GM21737 (cell line): Measurements from ENCODE around the gene RHOC.

Experiments
- ATAC-seq: cut with Tn5 transposase; IDR thresholded peaks from one replicate; pipeline ENCODE4 v1.9.1; 2021; ENCODE audit warnings: mild to moderate bottlenecking, moderate library complexity; ENCODE audit not compliant: unreplicated experiment

RHOC gene

DNA sequence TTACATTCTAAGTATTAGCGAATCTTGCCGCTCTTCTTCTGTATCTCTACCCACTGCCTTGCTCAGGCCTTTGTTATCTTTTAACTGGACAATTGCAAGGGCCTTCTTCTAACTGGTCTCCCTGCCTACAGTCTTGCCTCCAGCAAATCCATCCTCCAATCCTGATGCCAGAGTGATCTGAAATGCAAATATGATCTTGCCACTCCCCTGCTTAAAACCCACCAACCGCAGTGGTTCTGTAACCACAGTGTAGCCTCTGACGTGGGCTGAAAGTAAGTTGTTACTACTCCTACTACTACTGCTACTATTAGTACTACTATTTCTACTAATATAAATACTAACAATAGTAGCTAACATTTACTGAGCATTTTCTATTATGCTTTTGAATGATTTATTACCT, 20.1 kb downstream of the RHOC start:
- no peak for ATAC-seq

DNA sequence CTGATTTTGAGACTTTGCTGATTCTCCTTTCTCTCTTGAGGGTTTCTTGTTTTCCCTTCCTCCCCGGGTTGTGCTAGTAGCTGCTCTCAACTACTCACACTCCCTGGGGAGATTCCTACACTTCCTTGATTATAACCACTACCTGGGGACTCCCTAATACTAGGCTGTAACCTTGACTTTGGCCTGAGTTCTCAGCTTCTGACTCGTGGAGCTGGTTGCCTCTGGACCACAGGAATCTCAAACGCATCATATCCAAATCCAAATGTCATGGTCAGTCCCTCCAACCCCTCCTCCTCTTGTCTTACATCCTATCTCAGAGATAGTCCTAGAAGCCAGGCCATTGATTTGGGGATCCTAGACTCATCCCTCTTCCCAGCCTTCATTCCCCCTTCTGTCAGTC, 20.5 kb downstream of the RHOC start:
- ATAC-seq, result no peak

DNA sequence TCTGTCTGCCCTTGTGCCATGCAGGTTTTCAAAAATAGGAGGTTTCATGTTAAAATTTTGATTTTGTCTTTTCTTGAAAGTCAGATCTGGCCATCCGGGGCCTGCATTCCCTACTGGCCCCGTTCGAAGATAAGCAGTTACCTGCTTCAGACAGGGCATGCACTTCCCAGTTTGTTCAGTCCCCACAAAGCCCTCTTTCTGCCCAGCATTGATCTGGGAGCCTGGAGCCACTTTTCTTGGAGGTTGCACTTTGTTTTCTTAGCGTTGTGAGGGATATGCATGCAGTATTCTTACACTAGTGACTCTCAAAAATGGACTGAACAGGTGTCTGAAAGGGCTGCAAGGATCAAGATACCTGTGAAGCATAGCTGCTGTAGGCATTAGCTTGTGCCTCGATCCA, 21.0 kb downstream of the RHOC start:
- ATAC-seq, result no peak

DNA sequence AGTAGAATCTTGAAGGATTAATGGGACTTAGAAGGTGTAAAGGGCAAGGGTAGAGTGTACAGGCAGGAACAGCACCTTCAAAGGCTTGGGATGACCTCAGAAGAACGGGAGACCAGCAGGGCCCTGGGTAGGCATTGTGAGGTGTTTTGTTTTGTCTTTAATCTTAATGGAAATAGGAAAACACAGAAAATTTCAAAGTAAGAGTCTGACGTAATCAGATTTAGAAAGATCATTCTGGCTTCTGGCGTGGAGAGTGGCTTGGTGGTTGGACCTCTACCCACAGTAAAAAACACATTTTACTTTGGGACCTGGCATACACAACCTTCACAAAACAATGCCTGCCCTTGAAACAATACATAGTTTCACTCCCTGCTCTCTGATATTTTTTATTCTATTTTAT, 28.3 kb downstream of the RHOC start:
- no peak for ATAC-seq

- ATAC-seq, result no peak
Observed at GRCh38 chr1:112677501-112677900, 29.4 kb downstream of the RHOC start.

GRCh38 chr1:112676543-112676942, 30.4 kb downstream of the RHOC start:
- ATAC-seq, result no peak

DNA sequence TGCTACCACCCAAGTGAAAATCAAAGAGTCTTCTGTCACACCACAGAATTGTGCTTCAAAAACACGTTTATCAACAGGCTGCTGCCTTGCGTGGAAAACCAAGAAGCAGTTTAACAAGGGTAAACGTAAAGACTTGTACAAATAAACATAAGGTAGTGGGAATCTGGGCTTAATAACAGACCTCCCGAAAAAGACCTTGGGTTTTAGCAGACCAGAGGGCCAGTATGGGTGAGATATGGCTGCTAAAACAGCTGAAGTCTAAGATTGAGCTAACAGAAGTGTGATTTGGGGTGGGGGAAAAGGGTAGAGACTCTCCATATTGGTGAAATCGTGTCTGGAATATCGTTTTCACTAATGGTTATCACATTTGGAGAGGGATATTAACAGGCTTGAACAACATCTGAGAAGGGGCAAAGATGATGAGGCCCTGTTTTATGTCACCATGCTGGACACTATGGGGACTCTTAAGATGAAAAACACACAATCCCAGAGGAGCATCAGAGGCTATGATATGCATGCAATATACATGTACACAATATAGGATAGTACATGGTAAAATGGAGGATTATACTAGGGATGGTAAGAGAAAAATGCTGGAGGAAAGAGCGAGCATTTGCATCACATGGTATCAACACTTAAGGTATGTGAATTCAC, 31.1 kb downstream of the RHOC start:
- ATAC-seq, result no peak

DNA sequence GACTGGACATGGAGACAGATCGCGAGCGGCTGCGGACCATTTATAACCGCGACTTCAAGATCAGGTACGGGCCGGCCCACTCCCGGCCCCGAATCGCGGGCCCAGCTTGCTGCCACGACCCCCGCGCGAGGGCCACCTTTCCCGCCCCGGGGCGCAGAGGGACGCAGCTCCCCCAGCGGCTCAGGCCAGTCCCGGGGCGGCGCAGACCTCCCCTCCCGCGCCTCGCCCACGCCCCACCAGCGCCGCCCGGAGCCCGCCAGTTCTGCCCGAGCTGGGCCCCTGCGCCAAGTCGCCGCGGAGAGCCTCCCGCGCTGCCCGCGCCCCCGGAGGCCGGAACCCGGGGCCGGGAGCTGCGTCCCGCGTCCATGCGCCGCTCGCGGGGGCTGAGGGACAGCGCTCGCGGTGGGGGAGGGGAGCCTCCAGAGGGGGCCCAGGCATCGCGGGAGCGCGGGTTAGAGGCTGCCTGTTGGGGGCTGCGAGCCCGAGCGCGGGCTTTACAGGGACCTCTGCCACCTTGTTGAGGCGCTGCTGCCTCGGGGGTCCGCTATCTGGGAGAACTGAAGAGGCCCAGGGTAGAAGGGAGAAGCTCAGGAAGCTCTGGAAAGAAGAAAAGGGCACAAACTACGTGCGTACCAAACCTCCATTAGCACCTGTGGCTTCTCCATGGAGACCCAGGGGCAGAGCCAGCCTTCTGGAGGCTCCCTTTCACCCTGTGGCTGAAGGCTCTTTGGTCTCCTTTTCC, 31.8 kb downstream of the RHOC start:
- ATAC-seq, result peak; percentile 33

GRCh38 chr1:112674440-112674985, 32.4 kb downstream of the RHOC start, which contains the start of gene MOV10:
Gene MOV10 (plus strand): TSS chr1:112674659. CDS start chr1:112674913, 254 bp downstream.
- ATAC-seq, result peak; percentile 50

- no peak for ATAC-seq
Observed at GRCh38 chr1:112673592-112674439, 33.1 kb downstream of the RHOC start.

DNA sequence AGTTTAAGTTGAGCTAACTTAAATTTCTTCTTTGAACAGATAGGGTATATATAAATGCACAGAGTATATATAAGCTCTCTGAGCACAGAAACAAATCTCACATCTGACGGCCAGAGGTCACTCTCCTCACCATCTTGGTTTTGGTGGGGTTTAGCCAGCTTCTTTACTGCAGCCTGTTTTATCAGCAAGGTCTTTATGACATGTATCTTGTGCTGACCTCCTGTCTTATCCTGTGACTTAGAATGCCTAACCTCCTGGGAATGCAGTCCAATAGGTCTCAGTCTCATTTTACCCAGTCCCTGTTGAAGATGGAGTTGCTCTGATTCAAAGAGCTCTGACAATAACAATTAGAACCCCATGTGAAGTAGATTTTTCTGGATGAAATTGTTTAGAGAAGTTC, 34.1 kb downstream of the RHOC start:
- no peak for ATAC-seq

- ATAC-seq, result no peak
Observed at GRCh38 chr1:112672009-112672408, 34.9 kb downstream of the RHOC start.

GRCh38 chr1:112666946-112667345, 40.0 kb downstream of the RHOC start:
- ATAC-seq, result no peak

DNA sequence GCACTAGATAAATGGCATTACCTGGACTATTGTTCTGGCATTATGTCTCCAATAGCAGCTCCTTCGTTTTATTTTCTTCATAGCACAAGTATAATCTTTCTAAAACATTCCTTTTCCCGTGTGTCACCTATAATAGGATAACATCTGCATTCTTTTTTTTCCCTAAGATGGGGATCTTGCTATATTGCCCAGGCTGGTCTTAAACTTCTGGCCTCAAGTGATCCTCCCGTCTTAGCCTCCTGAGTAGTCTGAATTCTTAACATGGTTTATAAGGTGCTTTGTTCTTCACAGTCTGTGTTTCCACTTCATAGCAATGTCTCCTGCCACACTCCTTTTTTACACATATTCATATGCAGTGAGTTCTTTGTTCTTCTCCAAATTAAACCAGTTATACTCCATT, 41.1 kb downstream of the RHOC start:
- no peak for ATAC-seq

DNA sequence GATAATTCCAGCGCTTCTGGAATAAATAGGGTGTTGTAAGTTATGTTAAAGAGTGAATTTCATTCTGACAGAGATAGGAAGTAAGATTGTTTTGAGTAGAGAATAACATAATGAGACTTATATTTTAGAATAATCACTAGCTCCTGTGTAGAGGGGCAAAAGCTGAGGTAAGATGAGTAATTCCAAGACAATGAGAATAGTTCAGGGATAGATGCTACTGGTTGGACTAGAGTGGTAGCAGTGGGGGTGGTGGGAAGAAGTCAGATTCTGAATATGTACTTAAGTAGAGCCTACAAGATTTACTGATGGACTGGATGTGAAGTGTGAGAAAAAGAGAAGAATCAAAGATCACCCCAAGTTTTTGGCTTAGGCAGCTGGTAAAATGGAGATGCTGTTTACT, 55.7 kb downstream of the RHOC start:
- ATAC-seq, result no peak
